ENCODE data around the gene FGD1. TPM values are rescaled to one million over a fixed set of nuclear protein-coding genes. Genes with fewer than 3 reads are reported as not detected.

Gene FGD1
- total and polyA plus RNA-seq, 2 of the 13 experiments (the other 11 are each of a cell fraction or from before 2014, with no cell fraction given): 0.36 to 0.62 TPM

GRCh38 chrX:54442790-54443189, 53.2 kb downstream of the FGD1 start:
- CTCF ChIA-PET (ENCODE audit: low intra/inter-chr PET ratio, low total read pairs): no interaction called here
- in situ Hi-C loops (cut with HindIII; ENCODE audit: extremely low pct_ligation_motif_present, low pct_unique_long_range_greater_than_20kb) (no loop called here), intact Hi-C loops (cut with micrococcal nuclease; ENCODE audit: unreplicated experiment) (no loop called here)
- DNase-seq (ENCODE audit: low spot score) (no peak), FAIRE-seq (no peak), ATAC-seq (no peak)
- H3K9ac ChIP-seq (ENCODE audit: insufficient read depth, low read depth, low read length): no peak overlapping the region
- H3K79me2 ChIP-seq (ENCODE audit: insufficient read depth, low read length): peaks cover 26% of the 10 kb centered on the region
- peaks cover 15% of the 10 kb centered on the region for H3K4me1 ChIP-seq (ENCODE audit: insufficient read depth, low read length)
- no peak overlapping the region for H3K4me3 ChIP-seq (replicated peaks in 1 of 3; ENCODE audit: insufficient read depth in 1 of 3, low read depth in 2 of 3, low read length in 3 of 3)
- H3K36me3 ChIP-seq (replicated peaks in 1 of 2; ENCODE audit: control insufficient read depth in 1 of 2, insufficient read depth in 2 of 2, low read length in 2 of 2): peaks cover 1 to 5% of the 10 kb centered on the region in 2 experiments; a peak in 3 of 5 replicates
- no peak overlapping the region for H3K4me2 ChIP-seq (ENCODE audit: low read depth, low read length)
- no peaks in the 10 kb centered on the region; a peak in 1 of 5 replicates for H3K27me3 ChIP-seq (ENCODE audit: control insufficient read depth in 1 of 2, insufficient read depth in 2 of 2, low read length in 2 of 2)
- H3K9me3 ChIP-seq (ENCODE audit: low read length): no peaks in the 10 kb centered on the region
- H4K20me1 ChIP-seq (ENCODE audit: insufficient read depth, low read length): no peaks in the 10 kb centered on the region
- no peak overlapping the region for H2AFZ ChIP-seq (ENCODE audit: low read length)
- no TSS peak for BruUV-seq (replicated peaks)
- TF ChIP-seq ZNF629 (CRISPR knock-in tag; conservative IDR thresholded peaks at IDR 0.05) (peak; percentile 74), KAT2B (IDR thresholded peaks at IDR 0.05; ENCODE audit: borderline replicate concordance, low read depth, low read length) (no peak)
- no peak overlapping the region for H3K27ac ChIP-seq (ENCODE audit: extremely low read length, insufficient read depth, low read length)
- POLR2A ChIA-PET: no interaction called here

- WGBS (ENCODE audit: low lambda C conversion rate): 0% methylated on average over 7 of the region's 40 CpGs
- Histone ChIP-seq H3K79me2 (ENCODE audit: insufficient read depth, low read length) (peaks cover 26% of the 10 kb centered on the region), H3K9ac (ENCODE audit: insufficient read depth, low read depth, low read length) (peak within 1 kb of the TSS; percentile 77), H3K4me3 (replicated peaks in 1 of 3; ENCODE audit: insufficient read depth in 1 of 3, low read depth in 2 of 3, low read length in 3 of 3) (peak within 1 kb of the TSS; percentile 77 to 90 (median 87)), H2AFZ (ENCODE audit: low read length) (peak within 1 kb of the TSS; percentile 78), H3K27ac (ENCODE audit: extremely low read length, insufficient read depth, low read length) (peak within 1 kb of the TSS; percentile 54), H3K27me3 (ENCODE audit: control insufficient read depth in 1 of 2, insufficient read depth in 2 of 2, low read length in 2 of 2) (no peaks in the 10 kb centered on the region; a peak in 1 of 5 replicates), H3K9me3 (ENCODE audit: low read length) (no peaks in the 10 kb centered on the region), H3K4me1 (ENCODE audit: insufficient read depth, low read length) (peaks cover 15% of the 10 kb centered on the region), H3K4me2 (ENCODE audit: low read depth, low read length) (peak within 1 kb of the TSS; percentile 78), H4K20me1 (ENCODE audit: insufficient read depth, low read length) (no peaks in the 10 kb centered on the region), H3K36me3 (replicated peaks in 1 of 2; ENCODE audit: control insufficient read depth in 1 of 2, insufficient read depth in 2 of 2, low read length in 2 of 2) (peaks cover 1 to 5% of the 10 kb centered on the region in 2 experiments; a peak in 3 of 5 replicates)
- FAIRE-seq (peak; percentile 96), ATAC-seq (peak; percentile 97), DNase-seq (ENCODE audit: low spot score) (peak; percentile 84)
- ChIA-PET POLR2A (interaction anchor here (1.0 to 1.3 kb wide), 5 partner anchors 13 to 395 kb away, joined by 3 to 7 read pairs (median 4); partner anchors contain the start of gene GNL3L), CTCF (ENCODE audit: low intra/inter-chr PET ratio, low total read pairs) (no interaction called here)
- BruUV-seq (replicated peaks): no TSS peak
- in situ Hi-C loops (cut with HindIII; ENCODE audit: extremely low pct_ligation_motif_present, low pct_unique_long_range_greater_than_20kb): no loop called here
- intact Hi-C loops (cut with micrococcal nuclease; ENCODE audit: unreplicated experiment): loop anchor here (1.0 to 2.0 kb wide), 3 partner anchors 45 to 257 kb away; partner anchors contain the start of gene FAM120C
- TF ChIP-seq TFAP4 (IDR thresholded peaks at IDR 0.05; ENCODE audit: borderline replicate concordance, low read depth) (no peak), MEF2D (CRISPR knock-in tag; IDR thresholded peaks at IDR 0.05) (peak; percentile 21; the same call in 1 of the 2 replicates), PBX2 (CRISPR knock-in tag; IDR thresholded peaks at IDR 0.05) (no peak), ZSCAN12 (CRISPR knock-in tag; IDR thresholded peaks at IDR 0.05) (no peak), ATF3 (CRISPR knock-in tag; IDR thresholded peaks at IDR 0.05) (no peak), ZFAT (CRISPR knock-in tag; conservative IDR thresholded peaks at IDR 0.05) (no peak), ZNF282 (IDR thresholded peaks at IDR 0.05; ENCODE audit: partially characterized antibody) (no peak), ZMAT3 (CRISPR knock-in tag; conservative IDR thresholded peaks at IDR 0.05) (no peak), ZNF260 (CRISPR knock-in tag; IDR thresholded peaks at IDR 0.05; ENCODE audit: borderline replicate concordance, low read depth) (no peak), PPARG (CRISPR knock-in tag; conservative IDR thresholded peaks at IDR 0.05) (no peak), ZBTB43 (CRISPR knock-in tag; conservative IDR thresholded peaks at IDR 0.05) (no peak), FOXA1 (IDR thresholded peaks at IDR 0.05) (no peak), FOXA1 (CRISPR knock-in tag; IDR thresholded peaks at IDR 0.05) (no peak)
Measured at GRCh38 chrX:54439960-54440871, 55.8 kb downstream of the FGD1 start, which contains the start of gene TSR2. Gene TSR2 (plus strand): TSS chrX:54440404. CDS start chrX:54440422, 18 bp downstream.

Data from HepG2 (cell line).